Measurements from ENCODE around the gene CCL21. TPM values are rescaled to one million over a fixed set of nuclear protein-coding genes. Genes with fewer than 3 reads are reported as not detected.

Gene CCL21
- total and polyA plus RNA-seq, 2 of the 8 experiments (the other 6 are each of a cell fraction or from before 2014, with no cell fraction given), result not detected

- FAIRE-seq, result no peak
- H2BK120ac ChIP-seq (replicated peaks; ENCODE audit: low read depth, low read length), result no peak overlapping the region
Observed at GRCh38 chr9:34686732-34687131, 23.2 kb downstream of the CCL21 start.

More at GRCh38 chr9:34686732-34687131, 23.2 kb downstream of the CCL21 start:
- Histone ChIP-seq H3K4me2 (ENCODE audit: insufficient read depth in 1 of 2, low read depth in 2 of 2, low read length in 2 of 2) (no peak overlapping the region), H4K91ac (replicated peaks; ENCODE audit: insufficient read length, low read length) (no peak overlapping the region), H3K18ac (ENCODE audit: extremely low read depth, low read length) (no peak overlapping the region), H4K8ac (ENCODE audit: extremely low read depth, insufficient read depth, low read length) (no peak overlapping the region), H3K23ac (ENCODE audit: insufficient read length) (no peak overlapping the region), H4K5ac (ENCODE audit: insufficient read length, low read depth, low read length) (no peak overlapping the region), H3K4me1 (replicated peaks in 1 of 4; ENCODE audit: control insufficient read depth in 3 of 4, insufficient read depth in 4 of 4, low read length in 3 of 4) (peaks cover 0 to 3% (median 1%) of the 10 kb centered on the region in 4 experiments; a peak in 2 of 7 replicates), H3K4me3 (ENCODE audit: extremely low read depth in 1 of 4, insufficient read depth in 2 of 4, low read depth in 3 of 4, low read length in 4 of 4) (no peak overlapping the region), H3K9ac (replicated peaks in 1 of 4; ENCODE audit: extremely low read depth in 1 of 4, low read depth in 3 of 4, low read length in 3 of 4) (no peak overlapping the region), H2BK15ac (ENCODE audit: low read length) (no peak overlapping the region), H3K79me1 (ENCODE audit: low read depth, low read length) (no peaks in the 10 kb centered on the region), H3K27me3 (replicated peaks in 1 of 4; ENCODE audit: control insufficient read depth in 3 of 4, extremely low read depth in 1 of 4, insufficient read depth in 3 of 4, low read length in 3 of 4) (no peaks in the 10 kb centered on the region), H2BK5ac (ENCODE audit: low read depth, low read length) (no peak overlapping the region), H3K23me2 (ENCODE audit: low read depth, low read length) (no peaks in the 10 kb centered on the region; the same call in 1 of the 2 replicates), H3K4ac (replicated peaks; ENCODE audit: insufficient read length, low read depth, low read length) (no peak overlapping the region), H2BK20ac (ENCODE audit: low read length) (no peak overlapping the region), H2AK5ac (ENCODE audit: low read depth, low read length) (no peak overlapping the region), H3K36me3 (ENCODE audit: control insufficient read depth in 2 of 4, insufficient read depth in 4 of 4, low read length in 3 of 4) (no peaks in the 10 kb centered on the region), H2BK12ac (ENCODE audit: low read depth, low read length) (no peak overlapping the region), H3K56ac (replicated peaks; ENCODE audit: insufficient read length, low read depth, low read length) (no peak overlapping the region), H2AFZ (ENCODE audit: low read length) (no peak overlapping the region), H4K20me1 (replicated peaks in 1 of 2; ENCODE audit: control insufficient read depth in 1 of 2, insufficient read depth in 2 of 2, low read length in 2 of 2) (no peaks in the 10 kb centered on the region), H3K79me2 (ENCODE audit: control insufficient read depth in 1 of 2, insufficient read depth in 2 of 2, low read length in 2 of 2) (no peaks in the 10 kb centered on the region), H3K14ac (ENCODE audit: insufficient read length) (no peak overlapping the region), H3K9me3 (ENCODE audit: insufficient read depth in 2 of 2, low read depth in 1 of 2, low read length in 1 of 2) (no peaks in the 10 kb centered on the region), H3K27ac (ENCODE audit: low read depth, low read length) (no peak overlapping the region)
- DNase-seq (ENCODE audit: low read depth in 1 of 2, low spot score in 2 of 2), result no peak
- no peak for TF ChIP-seq E2F6 (IDR thresholded peaks at IDR 0.05)
- 88% methylated on average over 1 of the region's 1 CpG; no CpG with 5 or more reads in 1 of the 2 experiments for WGBS, 2 experiments (ENCODE audit: extremely low coverage in 1 of 2, insufficient coverage in 1 of 2, insufficient read length in 1 of 2, insufficient replicate concordance in 2 of 2, low coverage in 1 of 2, low lambda C conversion rate in 2 of 2, missing lambda C conversion rate in 1 of 2)
- CTCF ChIA-PET (ENCODE audit: partially characterized antibody), result interaction anchor here (1.6 to 12.6 kb wide), 3 partner anchors 12 to 21 kb away, joined by 4 to 147 read pairs (median 39); no protein-coding TSS in a partner anchor
- POLR2A ChIA-PET (ENCODE audit: partially characterized antibody), result no interaction called here

Measured in H1 (cell line).